ENCODE measurements around the gene ARF1.
"Not testable (repeated sequence)": the region's sequence is repeated elsewhere in the genome, so short reads cannot be mapped to it uniquely, and the experiment has no call there.

ARF1 gene

GRCh38 chr1:228110556-228110955 lies 28.0 kb downstream of the ARF1 start:
- CTCF ChIA-PET = interaction anchor here (0.6 to 9.9 kb wide), 4 partner anchors 12 to 231 kb away, joined by 3 to 57 read pairs (median 7); no protein-coding TSS in a partner anchor
- Histone ChIP-seq H3K36me3 (ENCODE audit: control insufficient read depth in 2 of 2, insufficient read depth in 1 of 2, low read length in 2 of 2) (peaks cover 6 to 25% of the 10 kb centered on the region in 2 experiments), H3K27ac (ENCODE audit: extremely low read depth, low read depth, low read length) (no peak overlapping the region), H3K4me3 (ENCODE audit: low read depth, low read length) (no peak overlapping the region), H3K4me1 (ENCODE audit: control insufficient read depth, insufficient read depth, low read length) (0 out of 2 replicates have a peak, but pooled peaks cover 3% of the 10 kb centered on the region), H3K9me3 (ENCODE audit: control insufficient read depth, insufficient read depth, low read depth, low read length) (no peaks in the 10 kb centered on the region)
- TF ChIP-seq ZNF121 (tag by site-specific recombination; IDR thresholded peaks at IDR 0.05) = no peak
- no peak for TF ChIP-seq ZNF585B (tag by site-specific recombination; IDR thresholded peaks at IDR 0.05)
- TF ChIP-seq ZNF138 (tag by site-specific recombination; IDR thresholded peaks at IDR 0.05; ENCODE audit: borderline replicate concordance) = no peak
- POLR2A ChIA-PET = no interaction called here

DNA sequence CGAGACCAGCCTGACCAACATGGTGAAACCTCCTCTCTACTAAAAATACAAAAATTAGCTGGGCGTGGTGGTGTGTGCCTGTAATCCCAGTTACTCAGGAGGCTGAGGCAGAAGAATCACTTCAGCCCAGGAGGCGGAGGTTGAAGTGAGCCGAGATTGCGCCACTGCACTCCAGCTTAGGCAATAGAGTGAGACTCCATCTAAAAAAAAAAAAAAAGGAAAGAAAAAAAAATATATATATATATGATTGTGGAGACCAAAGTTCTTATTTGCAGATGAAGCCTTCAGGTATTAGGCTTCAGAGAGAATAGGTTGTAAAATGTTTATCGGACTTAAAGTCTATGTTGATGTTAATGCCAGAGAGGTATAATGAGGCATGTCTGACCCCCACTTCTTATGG lies 28.8 kb downstream of the ARF1 start:
- peaks cover 6 to 17% of the 10 kb centered on the region in 2 experiments for H3K36me3 ChIP-seq (ENCODE audit: control insufficient read depth in 2 of 2, insufficient read depth in 1 of 2, low read length in 2 of 2)
- H3K4me3 ChIP-seq (ENCODE audit: low read depth, low read length); H3K4me1 ChIP-seq (ENCODE audit: control insufficient read depth, insufficient read depth, low read length); H3K9me3 ChIP-seq (ENCODE audit: control insufficient read depth, insufficient read depth, low read depth, low read length); POLR2A ChIA-PET; H3K27ac ChIP-seq (ENCODE audit: extremely low read depth, low read depth, low read length): not testable (repeated sequence)
- CTCF ChIA-PET = interaction anchor here (0.7 to 9.9 kb wide), 3 partner anchors 11 to 112 kb away, joined by 3 to 57 read pairs (median 9); no protein-coding TSS in a partner anchor

GRCh38 chr1:228112167-228112566 lies 29.7 kb downstream of the ARF1 start:
- 0 out of 2 replicates have a peak, but pooled peaks cover 3% of the 10 kb centered on the region for H3K4me1 ChIP-seq (ENCODE audit: control insufficient read depth, insufficient read depth, low read length)
- ChIA-PET POLR2A (no interaction called here), CTCF (interaction anchor here (1.4 to 9.9 kb wide), 2 partner anchors 10 to 19 kb away, joined by 4 to 57 read pairs; no protein-coding TSS in a partner anchor)
- H3K4me3 ChIP-seq (ENCODE audit: low read depth, low read length) = no peak overlapping the region
- H3K27ac ChIP-seq (ENCODE audit: extremely low read depth, low read depth, low read length) = no peak overlapping the region
- H3K36me3 ChIP-seq (ENCODE audit: control insufficient read depth in 2 of 2, insufficient read depth in 1 of 2, low read length in 2 of 2) = peaks cover 1 to 9% of the 10 kb centered on the region in 2 experiments; a peak in 2 of 3 replicates
- no peaks in the 10 kb centered on the region for H3K9me3 ChIP-seq (ENCODE audit: control insufficient read depth, insufficient read depth, low read depth, low read length)
- TF ChIP-seq ZNF623 (tag by site-specific recombination; IDR thresholded peaks at IDR 0.05) = no peak
- TF ChIP-seq ZNF138 (tag by site-specific recombination; IDR thresholded peaks at IDR 0.05; ENCODE audit: borderline replicate concordance) = no peak
- no peak for TF ChIP-seq ZNF768 (tag by site-specific recombination; IDR thresholded peaks at IDR 0.05)
- no peak for TF ChIP-seq ZFHX2 (tag by site-specific recombination; conservative IDR thresholded peaks at IDR 0.05)
- TF ChIP-seq ZBTB10 (tag by site-specific recombination; IDR thresholded peaks at IDR 0.05) = no peak
- TF ChIP-seq ZFP41 (tag by site-specific recombination; IDR thresholded peaks at IDR 0.05; ENCODE audit: borderline replicate concordance) = no peak
- TF ChIP-seq, protein P1, sequence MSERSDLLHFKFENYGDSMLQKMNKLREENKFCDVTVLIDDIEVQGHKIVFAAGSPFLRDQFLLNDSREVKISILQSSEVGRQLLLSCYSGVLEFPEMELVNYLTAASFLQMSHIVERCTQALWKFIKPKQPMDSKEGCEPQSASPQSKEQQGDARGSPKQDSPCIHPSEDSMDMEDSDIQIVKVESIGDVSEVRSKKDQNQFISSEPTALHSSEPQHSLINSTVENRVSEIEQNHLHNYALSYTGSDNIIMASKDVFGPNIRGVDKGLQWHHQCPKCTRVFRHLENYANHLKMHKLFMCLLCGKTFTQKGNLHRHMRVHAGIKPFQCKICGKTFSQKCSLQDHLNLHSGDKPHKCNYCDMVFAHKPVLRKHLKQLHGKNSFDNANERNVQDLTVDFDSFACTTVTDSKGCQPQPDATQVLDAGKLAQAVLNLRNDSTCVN (tag by site-specific recombination; optimal IDR thresholded peaks at IDR 0.05) = no peak
- no peak for TF ChIP-seq IKZF3 (tag by site-specific recombination; IDR thresholded peaks at IDR 0.05)
- TF ChIP-seq ZNF621 (tag by site-specific recombination; IDR thresholded peaks at IDR 0.05) = no peak
- TF ChIP-seq CTCF (tag by site-specific recombination; IDR thresholded peaks at IDR 0.05) = no peak
- no peak for TF ChIP-seq ZNF112 (tag by site-specific recombination; IDR thresholded peaks at IDR 0.05)
- TF ChIP-seq YY2 (tag by site-specific recombination; IDR thresholded peaks at IDR 0.05) = no peak
- TF ChIP-seq ZSCAN30 (tag by site-specific recombination; IDR thresholded peaks at IDR 0.05) = no peak
- TF ChIP-seq SP3 (tag by site-specific recombination; IDR thresholded peaks at IDR 0.05) = no peak
- TF ChIP-seq ZNF580 (tag by site-specific recombination; IDR thresholded peaks at IDR 0.05) = no peak

Measured in HEK293 (cell line).